NCI-H526 (cell line): ENCODE data around the gene NUP205.
"Not testable (repeated sequence)": the region's sequence is repeated elsewhere in the genome, so short reads cannot be mapped to it uniquely, and the experiment has no call there.

ENCODE experiments used
- DNase-seq, 2 experiments: peaks; one replicate each; lab custom pipeline; 2025; lab: John Stamatoyannopoulos, UW

Gene NUP205

DNA sequence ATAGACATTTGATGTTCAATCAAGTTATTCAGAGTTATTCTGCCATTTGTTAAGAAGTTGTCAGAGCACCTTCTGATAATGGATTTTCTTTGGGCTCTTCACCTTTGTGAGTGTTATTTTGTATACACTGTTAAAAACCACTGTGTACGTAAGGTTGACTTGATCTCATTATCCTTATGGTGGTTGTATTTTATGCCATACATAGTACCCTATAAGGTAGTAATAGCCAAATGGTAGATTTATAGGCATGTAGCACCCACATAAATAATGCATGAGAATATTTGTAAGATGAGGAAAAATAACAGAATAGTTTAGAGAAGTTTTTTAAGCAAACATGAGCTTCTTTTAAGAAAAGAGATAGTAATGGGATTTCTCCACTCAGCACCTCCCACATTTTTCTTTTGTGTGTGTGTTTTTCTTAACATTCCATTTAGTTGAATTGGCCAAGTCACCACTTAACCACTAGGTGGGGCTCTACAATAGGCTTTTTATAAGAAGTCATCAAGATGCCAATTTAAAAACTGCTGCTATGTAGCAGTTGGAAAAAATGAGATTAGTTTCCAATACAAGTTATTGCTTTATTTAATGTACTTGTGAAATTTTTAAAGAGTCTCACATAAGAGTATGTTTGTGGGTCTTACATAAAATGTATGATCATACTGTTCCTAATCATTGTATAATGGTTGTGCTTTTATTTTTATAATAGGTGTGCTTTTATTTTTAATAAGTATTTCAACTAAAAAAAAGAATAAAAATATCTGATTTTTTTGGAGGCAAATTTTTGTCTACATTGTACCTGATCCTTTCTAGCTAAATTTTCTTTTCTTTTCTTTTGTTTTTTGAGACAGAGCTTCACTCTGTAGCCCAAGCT lies 63.5 kb downstream of the NUP205 start:
- DNase-seq = peak; percentile 75 to 84

DNA sequence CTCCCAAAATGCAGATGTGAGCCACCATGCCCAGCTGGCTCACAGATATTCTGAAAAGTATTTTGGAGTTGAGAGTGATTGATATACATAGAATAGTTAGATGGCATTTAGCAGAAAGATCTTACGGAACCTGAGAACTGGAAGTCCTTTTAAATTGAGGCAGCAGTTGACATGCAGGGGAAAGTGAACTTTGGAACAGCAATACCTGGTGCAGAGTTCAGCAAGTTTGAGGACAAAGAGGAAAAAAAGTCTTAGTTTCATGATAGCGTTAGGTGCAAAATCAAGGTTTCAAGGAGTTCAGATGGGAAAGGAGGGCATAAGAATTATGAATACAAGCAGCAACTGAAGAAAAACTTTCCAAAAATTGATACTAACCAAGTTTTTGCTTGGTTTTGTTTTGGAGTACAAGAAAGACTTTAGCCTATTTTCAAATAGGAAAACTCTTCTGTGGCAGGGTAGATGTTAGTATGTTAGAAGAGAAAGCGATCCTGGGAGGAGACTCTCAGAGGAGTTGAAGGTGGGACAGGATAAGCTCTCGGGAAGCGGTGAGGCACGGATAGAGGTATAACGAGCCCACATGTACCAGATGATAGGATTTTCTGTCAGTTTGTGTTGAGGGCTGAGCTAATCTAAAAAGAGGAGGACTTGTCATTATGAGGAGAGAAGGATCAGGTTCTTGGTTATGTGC lies 76.6 kb downstream of the NUP205 start:
- no peak for DNase-seq

DNA sequence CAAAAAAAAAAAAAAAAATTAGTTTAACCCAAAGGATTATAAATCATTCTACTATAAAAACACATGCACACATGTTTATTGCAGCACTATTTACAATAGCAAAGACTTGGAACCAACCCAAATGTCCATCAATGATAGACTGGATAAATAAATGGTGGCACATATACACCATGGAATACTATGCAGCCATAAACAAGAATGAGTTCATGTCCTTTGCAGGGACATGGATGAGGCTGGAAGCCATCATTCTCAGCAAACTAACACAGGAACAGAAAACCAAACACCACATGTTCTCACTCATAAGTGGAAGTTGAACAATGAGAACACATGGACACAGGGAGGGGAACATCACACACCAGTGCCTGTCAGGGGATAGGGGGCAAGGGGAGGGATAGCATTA lies 82.0 kb downstream of the NUP205 start:
- DNase-seq = not testable (repeated sequence)

DNA sequence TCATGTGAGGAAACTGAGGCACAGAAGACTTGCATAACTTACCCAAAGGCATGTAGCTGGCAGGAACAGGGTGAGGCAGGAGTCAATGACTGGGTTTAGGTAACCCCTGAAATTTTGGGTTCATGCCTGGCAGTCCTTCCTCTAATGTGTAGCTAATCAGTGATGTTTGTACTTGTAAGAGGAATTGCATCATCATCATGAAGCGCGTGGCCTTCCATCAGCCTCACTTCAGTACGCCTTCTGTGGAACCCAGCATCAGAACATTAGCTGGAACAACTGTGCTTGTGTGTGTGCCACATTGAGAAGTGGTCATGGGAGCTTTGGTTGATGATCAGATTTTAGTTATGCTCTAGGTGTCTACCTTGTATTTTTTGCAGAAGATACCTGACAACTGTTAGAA lies 86.4 kb downstream of the NUP205 start:
- DNase-seq = no peak

DNA sequence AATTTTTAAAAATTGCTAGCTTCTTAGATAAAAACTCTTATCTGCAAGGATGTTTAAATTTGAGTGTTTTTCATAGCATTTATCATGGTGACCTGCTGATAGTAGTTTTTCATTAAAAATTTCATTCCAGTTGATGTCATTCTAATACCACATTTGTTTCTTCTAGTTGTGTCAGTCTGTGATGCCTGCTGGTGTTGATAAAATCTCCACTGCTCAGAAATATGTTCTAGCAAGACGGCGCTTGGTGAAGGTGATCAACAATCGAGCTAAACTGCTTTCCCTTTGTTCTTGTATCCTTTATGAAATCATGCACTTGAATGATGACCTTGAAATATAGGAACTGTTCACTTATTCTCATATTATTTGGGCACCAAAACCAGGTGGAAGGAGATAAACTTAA lies 87.0 kb downstream of the NUP205 start:
- no peak for DNase-seq

DNA sequence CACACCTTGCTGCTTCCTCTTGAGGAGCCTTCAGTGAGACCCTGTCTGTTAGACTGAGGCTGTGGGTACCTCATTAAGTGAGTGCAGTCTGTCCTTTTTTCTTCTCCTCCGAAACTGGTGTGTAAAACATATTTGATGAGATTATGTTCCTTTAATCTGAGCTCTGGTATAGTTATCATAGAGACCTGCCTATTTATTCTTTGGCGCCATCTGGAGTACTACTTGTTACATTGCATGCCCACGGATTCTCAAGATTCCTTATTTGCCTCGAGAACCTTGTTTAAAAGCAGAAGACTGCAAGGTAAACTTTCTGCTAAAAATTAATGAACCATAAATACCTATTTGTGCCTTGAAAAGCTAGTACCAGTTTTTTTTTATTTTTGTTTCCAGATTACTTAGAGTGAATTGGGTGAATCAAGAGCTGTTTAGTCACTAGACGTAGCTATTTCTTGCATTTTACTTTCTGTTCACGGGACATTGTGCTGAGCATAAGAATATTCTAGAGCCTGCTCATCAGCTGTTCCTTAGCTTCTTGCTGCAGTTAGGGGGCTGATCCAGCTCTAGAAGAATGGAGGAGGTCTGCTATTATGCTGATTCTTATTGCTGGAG lies 87.7 kb downstream of the NUP205 start:
- DNase-seq = peak; percentile 30 to 67

DNA sequence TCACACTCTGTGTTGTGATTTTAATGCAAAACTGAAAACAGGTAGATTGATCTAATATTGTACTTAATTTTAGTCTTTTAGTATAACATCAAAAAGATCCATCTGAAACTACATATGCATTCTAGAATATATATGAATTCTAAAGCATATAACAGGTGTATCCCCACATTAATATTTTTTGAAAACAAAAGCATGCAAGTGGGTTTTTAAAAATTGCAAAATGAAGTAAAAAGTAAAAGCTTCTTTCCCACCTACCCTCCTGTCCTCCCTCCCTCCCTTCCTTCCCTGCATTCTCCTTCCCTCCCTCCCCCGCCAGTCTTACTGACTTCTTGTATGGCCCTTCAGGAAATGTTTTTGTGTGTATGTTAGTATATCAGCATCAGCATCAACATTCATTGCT lies 90.0 kb downstream of the NUP205 start:
- DNase-seq = no peak

DNA sequence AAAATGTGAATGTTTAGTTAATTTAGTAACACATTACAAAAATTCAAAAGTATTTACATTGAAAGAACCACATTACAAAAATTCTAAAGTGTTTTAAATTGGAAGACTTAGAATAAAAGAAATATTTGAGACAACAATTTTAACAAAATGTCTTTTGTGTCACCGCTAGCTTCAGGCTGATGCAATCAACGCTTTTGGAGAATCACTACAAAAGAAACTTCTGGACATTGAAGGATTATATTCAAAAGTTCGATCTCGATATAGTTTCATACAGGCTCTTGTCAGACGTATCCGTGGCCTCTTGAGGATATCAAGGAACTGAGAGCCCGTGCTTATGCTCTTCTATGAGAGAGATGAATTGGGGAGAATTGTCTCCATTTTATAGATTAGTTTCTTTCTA lies 90.5 kb downstream of the NUP205 start:
- DNase-seq = no peak

DNA sequence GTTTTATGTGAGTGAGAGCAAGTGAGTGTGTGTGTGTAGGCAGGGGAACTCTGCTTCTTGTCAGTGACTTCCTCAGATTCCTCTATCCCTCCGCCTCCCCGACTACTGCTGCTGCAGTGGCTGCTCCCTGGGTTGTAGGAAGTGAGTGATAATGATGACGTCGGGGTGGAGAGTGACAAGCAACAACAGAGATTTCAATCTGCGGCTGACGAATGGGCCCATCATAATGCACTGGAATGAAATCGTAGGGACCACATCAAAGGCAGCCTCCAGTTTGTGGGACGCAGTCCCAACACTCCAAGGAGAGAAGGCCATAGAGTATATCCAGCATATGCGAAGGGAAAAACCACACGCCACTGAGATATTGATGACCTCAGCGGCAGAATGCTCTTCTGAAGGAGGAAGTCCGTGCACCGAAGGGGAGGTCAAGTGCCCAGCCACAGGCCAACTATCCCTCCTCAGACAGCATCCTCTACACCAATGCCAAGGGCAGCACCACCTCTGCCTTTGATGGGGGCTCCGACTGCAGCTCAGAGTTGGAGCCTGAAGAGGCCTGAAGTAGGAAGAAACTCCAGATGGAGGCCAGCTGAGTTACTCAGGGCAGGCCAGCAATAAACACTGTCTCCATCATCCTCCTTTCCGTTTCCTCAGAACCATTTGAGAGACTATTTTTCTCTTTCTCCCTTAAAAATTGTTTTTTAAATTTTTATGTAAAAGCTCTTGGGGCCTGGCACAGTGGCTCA lies 93.3 kb downstream of the NUP205 start:
- DNase-seq = no peak

DNA sequence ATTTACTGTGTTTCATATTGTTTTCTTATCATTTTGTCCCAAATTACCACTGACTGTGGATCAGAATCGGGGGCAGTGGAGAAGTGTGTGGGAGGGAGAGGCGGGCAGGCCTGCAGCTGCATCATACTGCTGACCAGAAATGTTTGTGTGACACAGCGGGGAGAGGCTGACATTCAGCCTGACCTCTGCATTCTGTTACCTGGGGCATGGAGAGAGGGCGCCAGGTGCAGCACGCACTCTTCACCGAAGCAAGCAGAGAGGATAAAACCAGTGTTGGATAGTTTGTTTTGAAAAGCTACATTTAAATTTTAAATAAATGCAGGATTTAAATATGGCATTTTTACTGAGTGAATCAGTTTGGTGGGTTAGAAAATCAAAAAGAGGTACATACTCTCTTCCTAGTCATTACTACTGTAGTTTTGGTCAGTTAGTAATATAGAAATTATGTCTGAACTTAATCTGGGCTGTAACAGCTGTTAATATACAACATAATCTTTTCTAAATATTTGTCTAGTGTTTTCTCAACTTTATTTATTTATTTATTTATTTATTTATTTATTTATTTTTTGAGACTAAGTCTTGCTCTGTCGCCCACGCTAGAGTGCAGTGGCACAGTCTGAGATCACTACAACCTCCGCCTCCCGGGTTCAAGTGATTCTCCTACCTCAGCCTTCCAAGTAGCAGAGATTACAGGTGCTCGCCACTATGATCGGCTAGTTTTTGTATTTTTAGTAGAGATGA lies 95.8 kb downstream of the NUP205 start:
- DNase-seq = peak in 1 of 2 experiments; percentile 39

DNA sequence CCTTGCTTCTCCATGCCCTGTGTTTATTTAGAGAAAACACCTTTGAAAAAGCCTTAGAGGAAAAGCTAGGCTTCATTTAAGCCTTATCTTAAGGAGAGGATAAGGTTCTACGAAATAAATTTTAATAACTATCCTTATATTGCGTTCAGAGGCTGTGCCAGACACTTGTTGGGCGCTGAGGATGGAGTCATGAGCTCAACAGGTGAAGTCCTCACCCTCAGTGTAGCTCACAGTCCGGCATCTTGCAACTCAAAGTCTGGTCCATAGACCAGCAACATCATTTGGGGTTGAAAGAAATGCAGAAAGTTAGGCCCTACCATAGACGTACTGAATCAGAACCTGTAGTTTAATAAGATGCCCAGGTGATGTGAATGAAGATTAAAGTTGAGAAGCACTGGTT lies 100.8 kb downstream of the NUP205 start:
- DNase-seq = no peak

DNA sequence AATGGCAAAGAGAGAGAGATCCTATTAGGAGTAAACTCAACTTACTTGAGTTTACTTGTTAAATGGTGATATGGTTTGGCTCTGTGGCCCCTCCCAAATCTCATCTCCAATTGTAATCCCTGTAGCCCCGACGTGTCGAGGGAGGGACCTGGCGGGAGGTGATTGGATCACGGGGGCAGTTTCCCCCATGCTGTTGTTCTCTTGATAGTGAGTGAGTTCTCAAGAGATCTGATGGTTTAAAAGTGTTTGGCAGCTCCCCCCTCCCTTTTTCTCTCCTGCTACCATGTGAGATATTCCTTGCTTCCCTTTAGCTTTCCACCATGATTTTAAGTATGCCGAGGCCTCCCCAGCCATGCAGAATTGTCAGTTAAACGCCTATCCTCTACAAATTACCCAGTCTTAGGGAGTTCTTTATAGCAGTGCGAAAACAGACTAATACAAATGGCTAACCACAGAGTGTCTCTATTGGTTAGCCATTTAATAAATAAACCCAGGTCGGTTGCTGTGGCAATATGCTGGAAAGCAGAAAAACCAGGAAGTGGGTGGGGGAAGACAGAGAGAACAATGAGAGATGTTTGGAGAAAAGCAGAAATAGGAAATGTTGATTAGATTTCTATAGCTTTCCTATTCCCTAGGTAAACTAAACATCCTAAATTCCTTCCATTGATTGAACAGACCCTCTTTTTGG lies 101.6 kb downstream of the NUP205 start:
- no peak for DNase-seq

DNA sequence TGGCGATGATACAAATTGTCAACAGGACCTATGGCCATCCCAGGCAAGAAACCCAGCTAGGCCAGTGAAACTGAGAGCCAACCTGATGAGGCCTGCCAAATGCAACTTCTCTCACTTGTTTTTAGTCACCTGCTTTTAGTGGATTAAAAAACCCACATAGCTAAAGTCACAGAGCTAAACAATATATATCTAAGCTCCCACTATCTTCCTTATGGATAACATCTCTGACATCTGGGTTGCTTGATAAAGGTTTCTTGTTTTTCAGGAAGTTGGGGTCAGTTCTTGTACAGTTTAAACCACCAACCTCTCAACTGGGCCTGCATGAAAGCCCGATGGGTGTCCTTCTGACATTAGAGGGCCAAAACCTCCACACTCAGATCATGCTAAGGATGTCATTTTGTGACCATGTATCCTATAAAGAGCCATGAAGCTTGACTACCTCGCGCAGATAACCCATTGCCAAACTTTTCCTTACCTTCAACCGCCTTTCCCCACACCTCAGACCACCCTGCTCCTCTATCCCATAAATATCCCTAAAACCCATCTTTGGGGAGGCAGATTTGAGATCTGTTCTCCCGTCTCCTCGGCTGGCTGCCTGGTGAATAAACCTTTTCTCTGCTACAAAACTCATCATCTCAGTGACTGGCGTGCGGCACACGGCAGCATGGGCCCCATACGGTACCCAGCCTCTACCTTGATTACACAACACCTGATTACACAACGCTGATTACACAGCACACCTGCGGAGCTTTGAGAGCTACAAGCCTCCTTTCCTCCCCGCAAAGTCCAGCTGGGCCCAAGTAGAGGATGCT lies 103.8 kb downstream of the NUP205 start:
- peak in 1 of 2 experiments; percentile 63 for DNase-seq

DNA sequence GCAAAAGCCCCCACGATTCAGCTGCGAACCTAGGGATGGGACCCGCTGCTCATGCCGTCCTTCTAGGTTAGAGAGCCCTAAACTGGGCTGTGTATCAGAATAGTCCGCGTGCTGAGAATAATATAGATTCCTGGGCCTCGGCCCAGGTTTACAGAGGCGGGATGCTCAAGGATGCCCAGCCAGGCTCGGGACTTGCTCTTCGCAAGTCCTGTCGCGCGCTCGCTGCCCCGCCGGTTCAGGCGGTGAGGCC lies 104.3 kb downstream of the NUP205 start:
- DNase-seq = no peak

DNA sequence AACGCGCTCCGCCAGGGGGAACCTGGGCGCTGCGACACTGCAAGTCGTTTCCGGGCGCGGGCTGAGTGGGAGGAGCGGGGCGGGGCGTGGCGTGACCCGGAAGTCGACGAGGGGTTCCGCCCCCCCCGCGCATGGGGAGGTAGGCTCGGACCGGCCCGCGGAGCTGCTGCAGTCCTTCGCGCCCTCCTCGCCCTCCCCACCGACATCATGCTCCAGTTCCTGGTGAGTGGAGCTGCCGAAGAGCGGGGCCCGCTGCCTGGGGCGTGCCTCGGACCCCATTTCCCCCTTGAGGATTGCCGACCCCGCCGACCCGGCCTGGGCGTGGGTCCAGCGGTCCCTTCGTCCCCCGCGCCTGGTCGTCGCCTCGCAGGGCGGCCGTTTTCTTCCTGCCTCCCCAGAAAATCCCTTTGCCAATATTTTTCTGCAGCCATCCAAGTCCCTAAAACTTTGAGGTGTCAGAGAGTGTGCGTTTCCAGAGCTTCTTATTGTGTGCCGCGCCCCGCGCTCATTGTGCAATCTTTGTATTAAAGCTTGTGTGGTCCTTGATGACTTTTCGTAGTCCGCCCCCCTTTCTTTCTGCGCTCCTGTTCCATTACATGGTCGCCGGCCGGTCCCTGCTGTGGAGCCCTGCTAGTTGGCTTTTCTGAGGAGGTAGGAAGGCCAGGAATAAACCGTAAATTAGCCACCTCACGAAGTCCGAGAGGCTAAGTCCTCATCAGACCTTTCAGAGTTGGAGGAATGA lies 104.8 kb downstream of the NUP205 start, which contains the start of gene STMP1:
Gene STMP1, plus strand, starts transcription at position 142 of the 742 bp plus-strand sequence.
- DNase-seq = peak; percentile 79 to 99

DNA sequence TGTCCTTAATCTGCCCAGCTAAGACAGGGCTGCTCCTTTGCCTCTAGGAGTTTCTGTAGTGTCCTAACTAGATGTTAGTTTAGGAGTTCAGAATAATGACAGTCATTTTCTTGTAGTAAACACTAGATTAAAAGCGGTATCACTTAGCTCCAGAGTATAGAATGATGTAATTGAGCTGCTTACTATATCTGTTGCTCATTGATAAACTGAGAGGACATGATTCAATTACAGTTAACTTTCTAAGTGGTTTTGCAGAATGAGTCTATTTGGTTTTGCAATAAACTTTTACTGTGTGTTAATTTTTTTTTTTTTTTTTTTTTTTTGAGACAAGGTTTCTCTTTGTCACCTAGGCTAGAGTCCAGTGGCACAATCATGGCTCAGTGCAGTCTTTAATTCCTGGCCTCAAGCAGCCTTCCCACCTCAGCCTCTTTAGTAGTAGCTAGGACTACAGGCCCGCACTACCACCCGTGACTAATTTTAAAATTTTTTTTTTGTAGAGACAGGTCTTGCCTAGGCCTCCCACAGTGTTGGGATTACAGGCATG lies 106.4 kb downstream of the NUP205 start:
- DNase-seq = no peak

DNA sequence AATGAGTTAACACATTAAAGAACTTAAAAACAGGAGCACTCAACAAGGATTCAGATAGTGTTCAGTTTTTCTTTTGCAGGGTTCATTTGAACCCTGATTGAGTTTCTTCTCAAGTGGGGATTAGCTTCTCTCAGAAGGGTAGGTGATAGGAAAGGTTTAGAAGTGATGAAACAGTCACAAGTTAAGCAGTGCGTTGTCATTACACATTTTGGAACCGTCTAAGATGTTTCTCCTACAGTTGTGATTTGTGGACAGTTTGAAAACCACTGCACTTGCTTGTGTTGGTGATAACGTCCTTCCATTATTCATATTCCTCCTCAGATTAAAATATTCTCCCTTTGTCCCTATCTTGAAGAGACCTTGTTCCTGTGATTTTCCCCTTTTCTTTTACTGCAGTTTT lies 107.3 kb downstream of the NUP205 start:
- DNase-seq = no peak

DNA sequence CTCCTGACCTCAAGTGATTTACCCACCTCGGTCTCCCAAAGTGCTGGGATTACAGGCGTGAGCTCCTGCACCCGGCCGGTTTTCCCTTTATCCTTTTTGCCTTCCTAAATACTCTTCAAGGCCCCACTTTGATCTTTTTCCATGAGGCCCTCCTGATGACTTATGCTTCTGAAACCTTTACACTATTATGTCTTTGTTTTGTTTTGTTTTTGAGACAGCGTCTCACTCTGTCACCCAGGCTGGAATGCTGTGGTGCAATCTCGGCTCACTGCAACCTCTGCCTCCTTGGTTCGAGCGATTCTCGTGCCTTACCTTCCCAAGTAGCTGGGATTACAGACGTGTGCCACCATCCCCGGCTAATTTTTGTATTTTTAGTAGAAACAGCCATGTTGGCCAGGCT lies 108.4 kb downstream of the NUP205 start:
- DNase-seq = no peak

DNA sequence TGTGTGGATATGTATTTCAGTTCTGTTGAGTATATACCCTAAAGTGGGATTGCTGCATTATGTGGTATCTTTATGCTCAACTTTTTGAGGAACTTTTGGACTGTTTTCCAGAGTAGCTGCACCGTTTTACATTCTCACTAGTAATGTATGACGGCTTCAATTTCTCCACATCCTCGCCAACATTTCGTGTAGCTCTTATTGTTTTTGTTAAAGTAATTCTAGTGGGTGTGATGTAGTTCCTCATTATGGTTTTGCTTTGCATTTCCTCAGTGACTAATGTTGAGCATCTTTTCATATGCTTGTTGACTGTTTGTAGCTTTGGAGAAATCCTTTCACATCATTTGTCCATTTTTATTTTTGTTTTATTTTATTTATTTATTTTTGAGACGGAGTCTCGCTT lies 109.1 kb downstream of the NUP205 start:
- DNase-seq = no peak
